ENCODE data around the gene TMEM94. TPM values are rescaled to one million over a fixed set of nuclear protein-coding genes. Genes with fewer than 3 reads are reported as not detected.

Gene TMEM94
- total RNA-seq, 1 experiment from 2014 or later = 61.4 TPM

DNA sequence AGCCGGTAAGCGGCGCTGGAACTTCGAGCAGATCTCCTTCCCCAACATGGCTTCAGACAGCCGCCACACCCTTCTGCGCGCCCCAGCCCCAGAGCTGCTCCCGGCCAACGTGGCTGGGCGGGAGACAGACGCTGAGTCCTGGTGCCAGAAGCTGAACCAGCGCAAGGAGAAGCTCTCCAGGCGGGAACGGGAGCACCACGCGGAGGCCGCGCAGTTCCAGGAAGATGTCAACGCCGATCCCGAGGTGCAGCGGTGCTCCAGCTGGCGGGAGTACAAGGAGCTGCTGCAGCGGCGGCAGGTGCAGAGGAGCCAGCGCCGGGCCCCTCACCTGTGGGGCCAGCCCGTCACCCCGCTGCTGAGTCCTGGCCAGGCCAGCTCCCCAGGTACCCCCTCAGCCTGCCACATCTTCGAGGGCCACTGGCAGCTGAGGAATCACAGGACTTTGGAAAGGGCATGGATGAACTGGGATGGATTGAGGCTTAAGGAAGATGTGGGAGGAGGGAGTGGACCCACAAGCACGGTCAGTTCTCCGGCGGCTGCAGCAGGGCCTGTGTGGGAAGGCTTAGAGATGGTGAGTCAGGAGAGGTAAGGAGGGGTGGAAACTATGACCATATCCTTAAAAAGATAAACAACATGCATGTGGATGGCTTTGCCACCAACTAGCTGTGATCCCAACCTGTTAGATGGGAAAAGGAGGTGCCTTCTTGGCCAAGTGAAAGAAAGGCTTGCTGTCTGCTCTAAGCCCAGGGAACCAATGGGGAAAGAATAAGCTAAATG, 65.7 kb downstream of the TMEM94 start:
- H3K14ac ChIP-seq (ENCODE audit: insufficient read depth, low read length) = no peak overlapping the region
- peak overlapping the region in 1 of 3 experiments; percentile 13; a peak in 2 of 7 replicates for H3K27ac Mint-ChIP-seq
- H2AFZ ChIP-seq (ENCODE audit: low read length) = no peak overlapping the region
- H4K8ac ChIP-seq (replicated peaks; ENCODE audit: insufficient read length, low read depth, low read length) = no peak overlapping the region
- no peak overlapping the region for H2AK5ac ChIP-seq (ENCODE audit: insufficient read length, low read length)
- H3K4me1 ChIP-seq (ENCODE audit: insufficient read depth, low read length) = no peaks in the 10 kb centered on the region; the same call in 1 of the 2 replicates
- no peak overlapping the region for H2BK12ac ChIP-seq (ENCODE audit: insufficient read length, low read depth, low read length)
- no peak overlapping the region for H2BK120ac ChIP-seq (ENCODE audit: low read depth, low read length, poor library complexity, severe bottlenecking)
- WGBS (ENCODE audit: extremely low coverage, insufficient read length, low lambda C conversion rate) = no CpG with 5 or more reads among the region's 33 CpGs
- no peaks in the 10 kb centered on the region for H4K20me1 ChIP-seq (ENCODE audit: control insufficient read depth, insufficient read depth, insufficient read length)
- H3K18ac ChIP-seq (ENCODE audit: insufficient read length, low read depth, low read length) = no peak overlapping the region
- no peaks in the 10 kb centered on the region for H3K9me3 Mint-ChIP-seq
- no peak overlapping the region for H4K91ac ChIP-seq (ENCODE audit: insufficient read length, low read depth, low read length)
- H3K36me3 Mint-ChIP-seq (ENCODE audit: insufficient read depth in 1 of 3, low read depth in 3 of 3) = peaks cover 12 to 56% (median 53%) of the 10 kb centered on the region in 3 experiments; a peak in 6 of 7 replicates
- H3K9me3 ChIP-seq (ENCODE audit: control insufficient read depth, low read depth, low read length) = no peaks in the 10 kb centered on the region
- H3K79me1 ChIP-seq (ENCODE audit: insufficient read depth, low read depth, low read length, poor library complexity, severe bottlenecking) = no peaks in the 10 kb centered on the region
- H3K9ac ChIP-seq (ENCODE audit: extremely low read depth, insufficient read length, low read length) = no peak overlapping the region
- no peak for DNase-seq
- peaks cover 16% of the 10 kb centered on the region for H3K23me2 ChIP-seq (ENCODE audit: insufficient read length, low read depth, low read length, poor library complexity, severe bottlenecking)
- H3K4ac ChIP-seq (ENCODE audit: low read depth, low read length) = no peak overlapping the region
- H2BK5ac ChIP-seq (ENCODE audit: insufficient read length, low read length) = no peak overlapping the region
- H3K4me1 Mint-ChIP-seq = peaks cover 26 to 29% of the 10 kb centered on the region in 2 experiments
- H3T11ph ChIP-seq (ENCODE audit: low read length) = no peak overlapping the region
- H2BK20ac ChIP-seq (ENCODE audit: low read depth, low read length, poor library complexity, severe bottlenecking) = no peak overlapping the region
- no peaks in the 10 kb centered on the region for H3K27me3 ChIP-seq (ENCODE audit: insufficient read depth, low read length)
- H3K79me2 ChIP-seq (ENCODE audit: insufficient read depth, low read length) = no peaks in the 10 kb centered on the region
- H3K4me2 ChIP-seq (ENCODE audit: insufficient read depth, insufficient read length, low read length) = no peak overlapping the region
- TF ChIP-seq, protein P1, sequence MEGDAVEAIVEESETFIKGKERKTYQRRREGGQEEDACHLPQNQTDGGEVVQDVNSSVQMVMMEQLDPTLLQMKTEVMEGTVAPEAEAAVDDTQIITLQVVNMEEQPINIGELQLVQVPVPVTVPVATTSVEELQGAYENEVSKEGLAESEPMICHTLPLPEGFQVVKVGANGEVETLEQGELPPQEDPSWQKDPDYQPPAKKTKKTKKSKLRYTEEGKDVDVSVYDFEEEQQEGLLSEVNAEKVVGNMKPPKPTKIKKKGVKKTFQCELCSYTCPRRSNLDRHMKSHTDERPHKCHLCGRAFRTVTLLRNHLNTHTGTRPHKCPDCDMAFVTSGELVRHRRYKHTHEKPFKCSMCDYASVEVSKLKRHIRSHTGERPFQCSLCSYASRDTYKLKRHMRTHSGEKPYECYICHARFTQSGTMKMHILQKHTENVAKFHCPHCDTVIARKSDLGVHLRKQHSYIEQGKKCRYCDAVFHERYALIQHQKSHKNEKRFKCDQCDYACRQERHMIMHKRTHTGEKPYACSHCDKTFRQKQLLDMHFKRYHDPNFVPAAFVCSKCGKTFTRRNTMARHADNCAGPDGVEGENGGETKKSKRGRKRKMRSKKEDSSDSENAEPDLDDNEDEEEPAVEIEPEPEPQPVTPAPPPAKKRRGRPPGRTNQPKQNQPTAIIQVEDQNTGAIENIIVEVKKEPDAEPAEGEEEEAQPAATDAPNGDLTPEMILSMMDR (conservative IDR thresholded peaks at IDR 0.05) = no peak
- H3K27me3 Mint-ChIP-seq (ENCODE audit: low read depth) = peaks cover 2% of the 10 kb centered on the region
- no peak overlapping the region for H2BK15ac ChIP-seq (ENCODE audit: low read depth, low read length)
- H3K56ac ChIP-seq (ENCODE audit: insufficient read length, low read depth, low read length) = no peak overlapping the region
- no peak overlapping the region for H3K27ac ChIP-seq (ENCODE audit: insufficient read length, low read depth, low read length)
- H3K23ac ChIP-seq (ENCODE audit: insufficient read length, low read depth, low read length) = no peak overlapping the region
- H3K4me3 Mint-ChIP-seq = peak overlapping the region in 1 of 2 experiments; percentile 20; a peak in 1 of 5 replicates
- H4K5ac ChIP-seq (ENCODE audit: insufficient read length, low read depth, low read length) = no peak overlapping the region
